Activated T-helper 1 cell treated with anti-CD3 and anti-CD28 coated beads, Interleukin-2, amount 50 U/mL, for 16 hours (primary cell): ENCODE data around the gene UBE2L5.

Experiments used
- DNase-seq, 2 donors: peaks; one replicate each; pipeline ENCODE4 v3.0.0-alpha.2; 2020; ENCODE audit warnings: low read depth in 1 of 2, low spot score in 1 of 2

The UBE2L5 gene

GRCh38 chr13:30422054-30422839 lies at the start of gene UBE2L5:
UBE2L5 (plus strand) TSS chr13:30422493; CDS start chr13:30427991, 5,498 bp downstream.
- peak; percentile 39 to 57 for DNase-seq

GRCh38 chr13:30373727-30374126 lies 48.6 kb upstream of the UBE2L5 start:
- DNase-seq, result no peak

GRCh38 chr13:30375265-30375835 lies 46.9 kb upstream of the UBE2L5 start:
- no peak for DNase-seq

GRCh38 chr13:30376426-30377311 lies 45.6 kb upstream of the UBE2L5 start:
- peak; percentile 46 to 47 for DNase-seq

- DNase-seq, result no peak
Measured at GRCh38 chr13:30377312-30377685, 45.0 kb upstream of the UBE2L5 start.

DNA sequence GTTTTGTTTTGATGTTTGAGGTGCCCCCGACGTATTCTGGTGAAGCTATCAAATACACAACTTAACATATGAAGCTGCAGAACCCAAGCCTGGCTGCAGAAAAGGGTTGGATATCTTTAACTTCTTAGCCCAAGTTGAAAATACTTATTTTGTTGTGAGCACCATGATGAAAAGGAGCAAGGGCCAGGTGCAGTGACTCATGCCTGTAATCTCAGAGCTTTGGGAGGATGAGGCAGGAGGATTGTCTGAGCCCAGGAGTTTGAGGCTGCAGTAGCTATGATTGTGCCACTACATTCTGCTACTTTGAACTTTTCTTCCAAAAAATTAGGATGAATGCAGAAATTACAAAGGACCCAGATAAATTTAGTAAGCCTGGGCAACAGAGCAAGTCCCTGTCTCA lies 44.1 kb upstream of the UBE2L5 start:
- no peak for DNase-seq

GRCh38 chr13:30381049-30381448 lies 41.2 kb upstream of the UBE2L5 start:
- no peak for DNase-seq

- DNase-seq, result no peak
Measured at GRCh38 chr13:30382836-30383525, 39.3 kb upstream of the UBE2L5 start.

DNA sequence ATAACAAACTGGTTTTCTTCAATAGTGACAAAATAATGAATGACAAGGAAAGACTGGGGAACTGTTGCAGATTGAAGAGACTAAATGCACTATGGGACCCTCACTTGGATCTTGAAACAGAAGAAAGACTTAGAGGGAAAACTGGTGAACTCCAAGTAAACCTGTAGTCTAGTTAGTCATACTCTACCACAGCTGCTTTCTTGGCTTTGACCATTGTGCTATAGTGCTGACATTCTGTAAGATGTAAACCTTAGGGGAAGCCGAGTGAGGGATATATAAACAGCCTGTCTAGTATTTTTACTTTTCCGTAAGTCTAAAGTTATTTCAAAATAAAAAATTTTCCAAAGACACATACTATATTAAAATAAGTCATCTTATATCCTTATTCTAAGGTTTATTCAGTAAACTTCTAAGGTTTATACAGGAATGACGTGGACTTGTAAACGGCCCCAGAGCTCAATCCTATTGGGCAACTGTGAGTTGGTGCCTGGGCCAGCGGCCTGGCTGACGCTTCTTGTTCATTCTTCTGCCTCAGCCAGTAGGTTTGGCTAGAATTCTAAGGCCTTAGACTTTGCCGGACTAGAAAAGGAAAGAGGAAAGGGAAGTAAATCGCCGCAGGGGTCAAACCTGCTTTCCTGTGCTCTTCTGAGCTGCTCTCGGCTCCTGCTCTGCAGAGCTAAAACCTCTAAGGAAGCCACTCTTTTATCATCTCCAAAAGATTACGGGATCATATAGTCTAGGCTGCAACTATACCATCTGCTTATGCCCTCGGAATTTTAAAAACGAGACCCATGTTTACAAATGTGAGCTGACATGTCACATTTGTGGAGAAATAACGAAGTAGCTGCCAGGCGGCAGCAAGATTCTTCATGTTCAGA lies 33.6 kb upstream of the UBE2L5 start:
- DNase-seq, result no peak

GRCh38 chr13:30391956-30392680 lies 30.2 kb upstream of the UBE2L5 start:
- DNase-seq, result no peak

DNA sequence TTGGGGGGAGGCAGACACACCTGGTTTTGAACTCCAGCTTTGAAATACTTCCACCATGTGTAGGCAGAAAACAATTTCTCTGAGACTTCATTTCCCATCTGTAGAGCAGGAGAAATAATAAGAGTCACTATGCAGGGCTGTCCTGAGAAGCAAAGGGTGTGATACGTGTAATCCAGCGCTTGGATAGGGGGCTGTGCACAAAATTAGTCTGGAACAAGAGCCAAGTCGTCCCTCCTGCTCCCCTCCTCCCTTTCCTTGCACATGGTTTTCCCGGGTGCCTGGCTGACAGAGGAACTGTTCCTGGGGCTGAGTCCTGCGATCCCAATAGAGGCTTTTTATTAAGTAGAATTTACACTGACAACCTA lies 29.6 kb upstream of the UBE2L5 start:
- DNase-seq, result no peak

DNA sequence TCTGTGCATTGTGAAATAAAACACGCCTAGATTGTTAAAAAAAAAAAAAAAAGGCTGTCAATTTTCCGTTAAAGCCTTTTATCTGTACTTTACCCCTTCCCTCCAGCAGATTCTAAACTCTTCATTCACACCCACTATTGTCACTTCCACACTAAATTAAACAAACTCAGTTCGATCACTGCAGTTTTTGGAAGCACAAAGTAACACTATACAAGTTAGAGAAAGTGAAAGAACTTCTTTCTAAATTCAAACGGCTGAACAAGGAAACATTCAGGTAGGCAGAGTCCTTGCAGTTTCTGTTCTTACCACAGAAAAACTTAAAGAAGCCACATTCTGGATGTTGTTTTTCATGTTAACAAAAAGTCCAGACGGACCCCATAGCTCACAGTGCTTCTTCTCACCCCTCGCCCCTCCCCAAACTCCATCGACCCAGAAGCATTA lies 27.5 kb upstream of the UBE2L5 start:
- no peak for DNase-seq

- DNase-seq, result peak; percentile 42 to 46
Measured at GRCh38 chr13:30395192-30396158, 26.8 kb upstream of the UBE2L5 start.

DNA sequence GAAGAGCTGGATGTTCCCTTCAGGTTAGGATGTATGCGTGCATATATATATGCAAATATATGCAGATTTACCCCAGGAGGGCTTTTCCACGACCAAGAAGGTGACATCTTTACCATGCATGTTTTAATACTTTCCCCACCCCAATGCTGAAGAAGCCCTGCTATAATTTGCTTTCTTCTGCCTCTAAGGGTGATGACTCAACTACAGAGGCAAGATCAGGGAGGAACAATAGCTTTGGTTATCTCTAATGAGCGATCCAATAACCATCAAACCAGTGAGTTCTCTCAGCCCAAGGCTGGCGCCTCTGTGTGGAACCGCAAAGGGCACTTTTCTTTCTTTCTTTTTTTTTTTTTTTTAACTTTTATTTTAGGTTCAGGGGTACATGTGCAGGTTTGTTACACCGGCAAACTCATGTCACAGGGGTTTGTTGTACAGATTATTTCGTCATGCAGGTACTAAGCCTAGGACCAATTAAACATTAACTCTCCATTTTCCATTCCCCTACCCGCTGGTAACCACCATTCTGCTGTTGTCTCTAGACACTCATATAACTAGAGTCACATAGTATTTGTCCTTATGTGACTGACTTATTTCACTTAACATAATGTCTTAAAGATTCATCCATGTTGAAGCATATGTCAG lies 25.7 kb upstream of the UBE2L5 start:
- no peak for DNase-seq

DNA sequence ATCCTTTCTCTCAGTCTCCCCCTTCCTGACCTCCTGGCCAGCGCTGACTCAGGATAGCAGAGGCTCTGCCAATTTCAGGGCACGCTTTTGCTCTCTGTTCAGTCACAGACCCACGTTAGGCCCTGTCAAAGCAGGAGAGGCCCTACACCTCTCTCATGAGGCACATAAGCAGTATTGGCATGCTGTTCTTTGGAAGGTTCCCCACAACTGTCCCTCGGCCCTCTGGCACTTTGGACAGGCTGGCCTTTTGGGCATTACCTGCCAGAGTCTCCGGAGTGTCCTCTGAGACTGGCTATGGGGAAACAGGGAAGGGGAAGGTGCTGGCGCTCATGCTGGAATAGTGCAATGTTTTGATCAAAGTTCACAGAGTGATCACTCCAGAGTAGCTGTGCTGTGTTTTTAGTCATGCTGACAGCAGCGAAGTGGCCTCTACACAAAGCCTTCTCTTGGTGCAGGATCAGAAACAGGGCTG lies 23.7 kb upstream of the UBE2L5 start:
- DNase-seq, result no peak

DNA sequence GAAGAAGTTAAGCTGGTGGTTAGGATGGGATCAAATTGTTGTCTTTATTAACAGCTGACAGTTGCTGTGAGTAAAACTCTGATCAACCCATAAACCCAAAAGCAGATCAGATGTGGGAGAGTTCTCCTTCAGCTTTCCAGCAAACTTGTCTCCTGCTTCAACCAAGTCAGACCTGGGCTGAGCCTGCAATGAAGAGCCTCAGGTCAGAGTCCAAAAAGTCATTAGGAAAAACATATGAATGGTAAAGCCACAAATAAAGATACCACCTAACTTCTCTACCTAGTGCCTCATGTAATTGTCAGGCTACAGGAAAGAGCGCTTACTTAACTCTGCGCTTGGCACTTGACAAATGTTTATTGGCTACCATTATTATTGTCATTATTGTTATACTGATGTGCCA lies 21.9 kb upstream of the UBE2L5 start:
- no peak for DNase-seq

DNA sequence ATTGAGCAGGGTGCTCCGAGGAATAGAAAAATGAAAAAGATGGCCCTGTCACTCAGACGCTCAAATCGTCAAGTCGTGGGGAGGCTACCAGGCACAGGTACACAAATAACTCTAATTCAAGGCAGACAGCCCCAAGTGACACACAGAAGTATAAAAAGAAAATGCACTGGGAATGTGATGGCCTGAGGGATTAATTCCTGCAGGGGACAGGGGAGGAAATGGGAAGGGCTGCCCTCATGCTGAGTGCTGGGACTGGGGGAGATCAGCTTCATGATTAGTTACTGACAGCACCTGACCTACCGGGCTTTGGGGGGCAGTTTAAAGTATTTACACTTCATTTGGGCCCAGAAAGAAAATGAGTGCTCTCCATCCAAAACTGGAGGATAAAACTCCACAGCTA lies 20.9 kb upstream of the UBE2L5 start:
- DNase-seq, result no peak

DNA sequence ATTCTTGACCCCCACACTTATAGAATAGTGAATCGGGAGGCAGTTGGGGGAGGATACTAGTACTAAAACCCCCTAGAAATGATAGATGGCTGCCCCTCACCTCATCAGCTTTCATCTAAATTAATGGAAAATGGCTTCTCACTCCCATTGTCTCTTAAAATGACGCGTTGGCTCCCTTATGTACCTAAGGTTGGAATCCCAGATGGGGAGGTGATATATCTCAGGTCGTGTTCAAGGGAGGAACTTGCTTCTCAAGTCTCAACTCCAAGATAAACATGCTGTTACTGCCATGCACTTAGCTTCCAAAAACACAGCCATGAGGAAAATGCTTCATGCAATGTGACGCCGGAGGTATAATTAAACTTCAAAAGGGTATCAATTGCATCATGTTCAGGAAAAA lies 18.8 kb upstream of the UBE2L5 start:
- DNase-seq, result no peak
